ENCODE data around the gene S100A14. TPM values are rescaled to one million over a fixed set of nuclear protein-coding genes. Genes with fewer than 3 reads are reported as not detected.

Gene S100A14
- total and polyA plus RNA-seq, 2 of the 13 experiments (the other 11 are each of a cell fraction or from before 2014, with no cell fraction given), result 1.4 to 7.7 TPM

GRCh38 chr1:153633754-153634665 is 17.9 kb upstream of the S100A14 start, which contains the start of gene CHTOP (continued):
- TF ChIP-seq ZNF792 (CRISPR knock-in tag; IDR thresholded peaks at IDR 0.05) (peak; percentile 51; the same call in 1 of the 2 replicates), NR2F1 (CRISPR knock-in tag; IDR thresholded peaks at IDR 0.05) (no peak), ZNF205 (CRISPR knock-in tag; IDR thresholded peaks at IDR 0.05) (peak; percentile 26; the same call in 1 of the 2 replicates), CBX1 (IDR thresholded peaks at IDR 0.05; ENCODE audit: low read depth) (peak; percentile 7), ZNF597 (CRISPR knock-in tag; IDR thresholded peaks at IDR 0.05) (no peak), RELA (CRISPR knock-in tag; IDR thresholded peaks at IDR 0.05) (no peak), FIP1L1 (IDR thresholded peaks at IDR 0.05; ENCODE audit: borderline replicate concordance, insufficient read depth, low read depth, low read length) (0 out of 2 replicates have a peak, but pooled peaks have one; percentile 66), MAFG (CRISPR knock-in tag; IDR thresholded peaks at IDR 0.05) (no peak), RERE (CRISPR knock-in tag; IDR thresholded peaks at IDR 0.05; ENCODE audit: low read depth) (no peak), MED1 (CRISPR knock-in tag; IDR thresholded peaks at IDR 0.05) (peak; percentile 66; the same call in 1 of the 2 replicates), ZC3H13 (CRISPR knock-in tag; IDR thresholded peaks at IDR 0.05) (peak; percentile 78), ZNF33A (CRISPR knock-in tag; IDR thresholded peaks at IDR 0.05; ENCODE audit: borderline replicate concordance) (no peak), RFX5 (IDR thresholded peaks at IDR 0.05; ENCODE audit: low read depth, low read length) (0 out of 2 replicates have a peak, but pooled peaks have one; percentile 4), MTA1 (CRISPR knock-in tag; IDR thresholded peaks at IDR 0.05; ENCODE audit: borderline replicate concordance) (no peak), ZNF225 (CRISPR knock-in tag; IDR thresholded peaks at IDR 0.05) (0 out of 2 replicates have a peak, but pooled peaks have one; percentile 31)

Data from HepG2 (cell line).